22Rv1 (cell line): ENCODE data around the gene ZNF385B.

Experiments used
- H3K27ac ChIP-seq: fragments of 450-650 bp; 2 replicates; pipeline ENCODE4 v1.5.1; 2017
- CTCF ChIP-seq: fragments of 450-650 bp; IDR thresholded peaks from 2 replicates; pipeline ENCODE4 v1.5.1; 2017; ENCODE audit warnings: mild to moderate bottlenecking
- ZFX ChIP-seq: fragments of 450-650 bp; IDR thresholded peaks from 2 replicates; pipeline ENCODE4 v1.6.1; 2017; ENCODE audit warnings: antibody characterized with exemption, borderline replicate concordance

Gene ZNF385B

GRCh38 chr2:179429597-179429996, 431.8 kb downstream of the ZNF385B start:
- H3K27ac ChIP-seq = no peak overlapping the region
- no peak for TF ChIP-seq CTCF
- no peak for TF ChIP-seq ZFX

- peak overlapping the region; percentile 22; the same call in 1 of the 2 replicates for H3K27ac ChIP-seq
- TF ChIP-seq CTCF (no peak), ZFX (no peak)
These were observed 432.3 kb downstream of the ZNF385B start for GRCh38 chr2:179429060-179429471.

- H3K27ac ChIP-seq = peak overlapping the region; percentile 22; the same call in 1 of the 2 replicates
These were observed 432.8 kb downstream of the ZNF385B start for GRCh38 chr2:179428649-179429048.

GRCh38 chr2:179427065-179427464, 434.3 kb downstream of the ZNF385B start:
- TF ChIP-seq ZFX (no peak), CTCF (no peak)
- H3K27ac ChIP-seq = no peak overlapping the region

More at GRCh38 chr2:179428649-179429048, 432.8 kb downstream of the ZNF385B start:
- no peak for TF ChIP-seq ZFX
- no peak for TF ChIP-seq CTCF

GRCh38 chr2:179424571-179424970, 436.8 kb downstream of the ZNF385B start:
- no peak for TF ChIP-seq CTCF
- no peak for TF ChIP-seq ZFX

GRCh38 chr2:179422037-179422643, 439.3 kb downstream of the ZNF385B start:
- TF ChIP-seq ZFX (no peak), CTCF (peak; percentile 87)
- H3K27ac ChIP-seq = peak overlapping the region; percentile 25

More at GRCh38 chr2:179424571-179424970, 436.8 kb downstream of the ZNF385B start:
- peak overlapping the region; percentile 12; the same call in 1 of the 2 replicates for H3K27ac ChIP-seq

GRCh38 chr2:179417436-179417949, 443.9 kb downstream of the ZNF385B start:
- TF ChIP-seq ZFX = no peak

More at GRCh38 chr2:179417436-179417949, 443.9 kb downstream of the ZNF385B start:
- no peak overlapping the region for H3K27ac ChIP-seq
